K562 (cell line): ENCODE measurements around the gene ATL1. TPM values are rescaled to one million over a fixed set of nuclear protein-coding genes. Genes with fewer than 3 reads are reported as not detected.
A peak's percentile ranks its signal among the peaks of the same experiment; 100 is the strongest.

Experiments
- BCL6 ChIP-seq: fragments of 250-450 bp; sonication (Bioruptor Pico); IDR thresholded peaks from 2 replicates; pipeline ENCODE4 v1.4.0; 2020
- BRCA1 ChIP-seq, 2 experiments: fragments of 450-650 bp in 1 of 2; sonication (generic) in 1 of 2; formaldehyde crosslinking in 1 of 2; IDR thresholded peaks; 2 replicates each; pipeline versions ENCODE4 v1.5.0 to v1.6.1; 2017 to 2020; ENCODE audit warnings: mild to moderate bottlenecking in 1 of 2, missing genetic modification reagents in 1 of 2
- CXXC5 ChIP-seq: fragments of 250-450 bp; sonication (Bioruptor Pico); IDR thresholded peaks from 2 replicates; pipeline ENCODE4 v1.8.0; 2022; ENCODE audit warnings: inconsistent platforms, mild to moderate bottlenecking, moderate library complexity
- HNRNPH1 ChIP-seq: fragments of 200-400 bp; formaldehyde crosslinking; optimal IDR thresholded peaks from 2 replicates; pipeline ENCODE3; 2017; ENCODE audit warnings: low read depth, mild to moderate bottlenecking, low read length, moderate library complexity
- JUNB ChIP-seq: fragments of 450-650 bp; formaldehyde crosslinking; conservative IDR thresholded peaks from 2 replicates; pipeline ENCODE4 v1.4.0; 2020; ENCODE audit warnings: mild to moderate bottlenecking
- JUND ChIP-seq, 2 experiments: IDR thresholded peaks; 2 replicates in 1 of 2; 3 replicates in 1 of 2; pipeline ENCODE4 v1.6.1; 2011; ENCODE audit warnings: borderline replicate concordance in 2 of 2, low read depth in 2 of 2, low read length in 2 of 2, improper control_type of control experiment in 1 of 2, missing biosample characterization in 1 of 2, missing genetic modification characterization in 1 of 2, missing genetic modification reagents in 1 of 2
- KLF10 ChIP-seq: fragments of 250-450 bp; sonication (Bioruptor Pico); IDR thresholded peaks from 2 replicates; pipeline ENCODE4 v1.6.1; 2021; ENCODE audit warnings: matching md5 sums
- POLR2G ChIP-seq: fragments of 200-400 bp; formaldehyde crosslinking; IDR thresholded peaks from 2 replicates; pipeline ENCODE4 v1.6.1; 2017; ENCODE audit warnings: low read depth, mild to moderate bottlenecking, antibody characterized with exemption, low read length, moderate library complexity
- SFPQ ChIP-seq: fragments of 200-400 bp; formaldehyde crosslinking; IDR thresholded peaks from 2 replicates; pipeline ENCODE4 v1.6.1; 2017; ENCODE audit warnings: mild to moderate bottlenecking, low read depth, low read length, moderate library complexity
- ZNF407 ChIP-seq: fragments of 450-650 bp; IDR thresholded peaks from 2 replicates; pipeline ENCODE4 v1.6.1; 2016; ENCODE audit warnings: low read depth
- ZNF583 ChIP-seq: fragments of 250-450 bp; sonication (Bioruptor Pico); IDR thresholded peaks from 2 replicates; pipeline ENCODE4 v1.4.0; 2020
- polyA plus RNA-seq, 8 experiments: library from polyadenylated mRNA; depleted of rRNA in 4 of 8; stranded (reverse) in 5 of 8; unstranded in 3 of 8; fragments of >200 nt; fragmentation: Nextera tagmentation in 2 of 8; fragmentation: Illumina TruSeq in 1 of 8; extraction: Ambion mirVana in 2 of 8; extraction: Trizol in 1 of 8; gene quantifications; 2 replicates each; pipeline versions ENCODE4 v1.2.1 to v1.2.3, GENCODE V29; 2011 to 2014; ENCODE audit warnings: inconsistent platforms in 1 of 8, missing spikeins in 1 of 8
- total RNA-seq, 7 experiments: library from RNA; depleted of rRNA in 6 of 7; stranded (reverse); fragments of >200 nt in 6 of 7; fragmentation: Illumina TruSeq in 2 of 7; extraction: Trizol in 2 of 7; gene quantifications; 2 replicates each; pipeline versions ENCODE4 v1.2.1 to v1.2.3, GENCODE V29; 2011 to 2021; ENCODE audit warnings: low replicate concordance in 1 of 7
- TF ChIP-seq, protein P1 (sequence below), 2 experiments: fragments of 150-350 bp in 1 of 2; IDR thresholded peaks; 2 replicates each; pipeline ENCODE4 v1.6.1; 2012 to 2016; ENCODE audit warnings: low read depth in 2 of 2, low read length in 2 of 2, mild to moderate bottlenecking in 1 of 2, moderate library complexity in 1 of 2

Gene ATL1
- total and polyA plus RNA-seq, 9 of the 15 experiments (the other 6 are each of a cell fraction or from before 2014, with no cell fraction given), result 0.04 to 0.16 (median 0.07) TPM; not detected in 4

DNA sequence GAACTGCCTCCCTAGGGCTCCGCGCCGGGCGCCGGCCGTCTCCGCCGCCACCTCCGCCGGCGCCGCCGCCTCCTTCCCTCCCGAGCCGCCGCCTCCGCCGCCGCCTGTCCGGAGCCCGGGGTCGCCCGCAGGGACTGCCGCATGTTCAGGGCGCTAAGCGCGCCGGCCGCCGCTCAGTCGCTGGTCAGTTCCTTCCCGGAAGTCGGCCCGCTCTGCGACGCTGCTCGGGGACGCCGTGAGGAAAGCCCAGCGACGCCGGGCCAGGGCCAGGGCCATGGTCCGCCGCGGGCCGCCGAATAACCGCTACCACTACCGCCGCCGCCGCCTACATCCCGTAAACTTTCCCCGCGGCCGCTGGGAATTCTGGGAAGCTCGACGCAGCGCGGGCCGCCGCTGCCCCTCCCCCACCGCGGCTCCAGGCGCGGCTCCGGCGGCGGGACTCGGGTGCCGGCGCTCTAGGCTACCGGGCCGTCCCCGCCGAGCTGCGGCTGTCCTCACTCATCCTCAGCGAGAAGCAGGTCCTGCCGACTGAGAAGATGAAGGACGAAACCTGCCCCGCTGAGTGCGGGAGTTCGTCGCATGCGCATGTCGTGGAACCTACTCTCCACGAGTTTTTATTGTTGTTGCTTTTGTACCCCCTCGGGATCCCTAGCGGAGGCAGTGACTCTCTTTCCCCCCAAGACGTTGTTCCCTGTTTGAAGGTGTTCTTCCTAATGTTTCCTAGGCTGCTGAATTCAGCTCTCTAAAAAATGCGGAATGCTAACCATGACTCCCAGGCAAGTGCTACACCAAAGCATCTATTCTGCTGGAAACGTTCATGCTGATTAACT, 108.3 kb downstream of the ATL1 start, which contains the start of gene SAV1 (continued):
- TF ChIP-seq, protein P1, sequence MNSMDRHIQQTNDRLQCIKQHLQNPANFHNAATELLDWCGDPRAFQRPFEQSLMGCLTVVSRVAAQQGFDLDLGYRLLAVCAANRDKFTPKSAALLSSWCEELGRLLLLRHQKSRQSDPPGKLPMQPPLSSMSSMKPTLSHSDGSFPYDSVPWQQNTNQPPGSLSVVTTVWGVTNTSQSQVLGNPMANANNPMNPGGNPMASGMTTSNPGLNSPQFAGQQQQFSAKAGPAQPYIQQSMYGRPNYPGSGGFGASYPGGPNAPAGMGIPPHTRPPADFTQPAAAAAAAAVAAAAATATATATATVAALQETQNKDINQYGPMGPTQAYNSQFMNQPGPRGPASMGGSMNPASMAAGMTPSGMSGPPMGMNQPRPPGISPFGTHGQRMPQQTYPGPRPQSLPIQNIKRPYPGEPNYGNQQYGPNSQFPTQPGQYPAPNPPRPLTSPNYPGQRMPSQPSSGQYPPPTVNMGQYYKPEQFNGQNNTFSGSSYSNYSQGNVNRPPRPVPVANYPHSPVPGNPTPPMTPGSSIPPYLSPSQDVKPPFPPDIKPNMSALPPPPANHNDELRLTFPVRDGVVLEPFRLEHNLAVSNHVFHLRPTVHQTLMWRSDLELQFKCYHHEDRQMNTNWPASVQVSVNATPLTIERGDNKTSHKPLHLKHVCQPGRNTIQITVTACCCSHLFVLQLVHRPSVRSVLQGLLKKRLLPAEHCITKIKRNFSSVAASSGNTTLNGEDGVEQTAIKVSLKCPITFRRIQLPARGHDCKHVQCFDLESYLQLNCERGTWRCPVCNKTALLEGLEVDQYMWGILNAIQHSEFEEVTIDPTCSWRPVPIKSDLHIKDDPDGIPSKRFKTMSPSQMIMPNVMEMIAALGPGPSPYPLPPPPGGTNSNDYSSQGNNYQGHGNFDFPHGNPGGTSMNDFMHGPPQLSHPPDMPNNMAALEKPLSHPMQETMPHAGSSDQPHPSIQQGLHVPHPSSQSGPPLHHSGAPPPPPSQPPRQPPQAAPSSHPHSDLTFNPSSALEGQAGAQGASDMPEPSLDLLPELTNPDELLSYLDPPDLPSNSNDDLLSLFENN (IDR thresholded peaks at IDR 0.05; ENCODE audit: low read depth in 2 of 2, low read length in 2 of 2), result peak in 1 of 2 experiments; percentile 88; a peak in 1 of 4 replicates
- peak; percentile 92 for TF ChIP-seq POLR2G
- TF ChIP-seq SFPQ, result no peak
- TF ChIP-seq ZNF407, result peak; percentile 54; the same call in 1 of the 2 replicates
- TF ChIP-seq BCL6, result no peak
- no peak for TF ChIP-seq BRCA1 (IDR thresholded peaks at IDR 0.05)
- TF ChIP-seq BRCA1 (CRISPR knock-in tag; IDR thresholded peaks at IDR 0.05), result no peak
- TF ChIP-seq JUNB (CRISPR knock-in tag), result no peak
- peak; percentile 90 for TF ChIP-seq CXXC5 (CRISPR knock-in tag)
- TF ChIP-seq KLF10 (CRISPR knock-in tag), result no peak
- 0 out of 2 replicates have a peak, but pooled peaks have one; percentile 33 for TF ChIP-seq ZNF583 (CRISPR knock-in tag)
- TF ChIP-seq JUND (IDR thresholded peaks at IDR 0.05; ENCODE audit: borderline replicate concordance, low read depth, low read length), result peak; percentile 14; the same call in 1 of the 2 replicates
- TF ChIP-seq JUND (tag; IDR thresholded peaks at IDR 0.05; ENCODE audit: borderline replicate concordance, low read depth, low read length), result no peak
- no peak for TF ChIP-seq HNRNPH1
